NCI-H82 treated with DMSO at 0.1 percent for 48 hours (cell line): ENCODE measurements around the gene ZCCHC13.
"Not testable (repeated sequence)": the region's sequence is repeated elsewhere in the genome, so short reads cannot be mapped to it uniquely, and the experiment has no call there.

Source experiments
- DNase-seq: peaks from one replicate; lab custom pipeline; 2025; ENCODE audit not compliant: unreplicated experiment; lab: John Stamatoyannopoulos, UW

Gene ZCCHC13

GRCh38 chrX:74319321-74319720, 15.3 kb downstream of the ZCCHC13 start:
- DNase-seq = not testable (repeated sequence)

- no peak for DNase-seq
These were observed 17.2 kb downstream of the ZCCHC13 start for GRCh38 chrX:74321191-74321590.

GRCh38 chrX:74324131-74324530, 20.2 kb downstream of the ZCCHC13 start:
- DNase-seq = no peak

- no peak for DNase-seq
These were observed 21.4 kb downstream of the ZCCHC13 start for GRCh38 chrX:74325130-74326059.

- no peak for DNase-seq
These were observed 34.9 kb downstream of the ZCCHC13 start for GRCh38 chrX:74338852-74339251.

- no peak for DNase-seq
These were observed 36.1 kb downstream of the ZCCHC13 start for GRCh38 chrX:74340051-74340450.

GRCh38 chrX:74342211-74342610, 38.2 kb downstream of the ZCCHC13 start:
- not testable (repeated sequence) for DNase-seq

- DNase-seq = peak; percentile 4
These were observed 39.6 kb downstream of the ZCCHC13 start for GRCh38 chrX:74343343-74344279.

GRCh38 chrX:74344280-74344622, 40.3 kb downstream of the ZCCHC13 start:
- DNase-seq = no peak

- DNase-seq = no peak
These were observed 42.1 kb downstream of the ZCCHC13 start for GRCh38 chrX:74346088-74346487.

- no peak for DNase-seq
These were observed 45.4 kb downstream of the ZCCHC13 start for GRCh38 chrX:74349387-74349786.

GRCh38 chrX:74351760-74352159, 47.8 kb downstream of the ZCCHC13 start:
- DNase-seq = no peak

GRCh38 chrX:74353984-74354383, 50.0 kb downstream of the ZCCHC13 start:
- no peak for DNase-seq
